HG03025 (cell line): ENCODE results near the gene CCDC160.
"Not testable (repeated sequence)": the region's sequence is repeated elsewhere in the genome, so short reads cannot be mapped to it uniquely, and the experiment has no call there.

ENCODE experiments used
- ATAC-seq: cut with Tn5 transposase; IDR thresholded peaks from one replicate; pipeline ENCODE4 v1.9.1; 2021; ENCODE audit warnings: mild to moderate bottlenecking, moderate library complexity; ENCODE audit not compliant: unreplicated experiment, low FRiP score

CCDC160 gene

DNA sequence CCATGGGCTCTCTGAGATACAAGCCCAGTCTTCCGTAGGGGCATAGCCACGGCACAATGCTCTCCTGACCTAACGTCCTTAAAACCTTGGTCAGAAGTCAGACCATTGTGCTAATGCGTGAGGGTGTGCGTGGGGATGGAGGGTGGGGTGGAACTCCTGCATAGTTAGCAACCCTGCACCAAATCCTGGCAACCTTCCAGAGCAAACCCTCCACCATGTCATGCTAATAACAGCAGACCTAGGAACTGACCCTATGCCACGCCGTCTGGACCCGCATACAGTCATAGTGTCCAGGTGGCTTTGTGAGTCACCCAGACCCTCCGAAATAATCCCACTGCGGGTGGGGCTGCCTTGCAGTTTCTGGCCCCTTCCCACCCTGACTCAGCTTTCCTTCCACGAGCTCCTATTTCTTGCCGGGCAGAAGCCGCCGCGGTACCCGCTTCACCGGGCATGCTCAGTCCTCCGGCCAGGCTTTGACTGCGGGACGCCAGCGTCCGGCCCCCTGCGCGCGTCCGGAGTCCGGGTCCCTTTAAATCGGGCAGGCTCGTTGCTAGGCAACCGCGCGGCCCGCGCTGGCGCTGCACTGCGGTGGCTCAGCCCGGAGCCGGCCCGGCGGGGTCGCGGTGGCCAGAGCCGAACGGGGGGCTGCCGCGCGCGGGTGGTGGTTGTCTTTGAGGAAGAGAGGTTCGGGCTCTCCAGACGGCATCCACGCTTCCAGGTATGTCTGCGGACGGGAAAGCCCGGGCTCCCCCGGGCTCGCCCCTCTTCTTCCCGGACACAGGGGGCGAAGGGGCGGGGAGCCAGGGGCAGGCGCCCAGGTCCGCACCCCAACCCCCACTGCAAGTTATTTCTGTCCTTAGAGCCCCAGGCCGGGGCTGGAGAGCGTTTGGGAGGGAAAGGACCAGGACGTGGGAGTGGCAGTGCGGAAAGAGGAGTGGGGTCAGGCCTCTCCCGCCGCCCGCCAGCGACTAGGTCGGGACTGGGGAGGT, at the start of gene CCDC160:
TSS of gene CCDC160 (plus strand) at position 557 of the 989 bp plus-strand sequence. CDS start 7,619 bp downstream, outside the sequence.
- no peak for ATAC-seq

DNA sequence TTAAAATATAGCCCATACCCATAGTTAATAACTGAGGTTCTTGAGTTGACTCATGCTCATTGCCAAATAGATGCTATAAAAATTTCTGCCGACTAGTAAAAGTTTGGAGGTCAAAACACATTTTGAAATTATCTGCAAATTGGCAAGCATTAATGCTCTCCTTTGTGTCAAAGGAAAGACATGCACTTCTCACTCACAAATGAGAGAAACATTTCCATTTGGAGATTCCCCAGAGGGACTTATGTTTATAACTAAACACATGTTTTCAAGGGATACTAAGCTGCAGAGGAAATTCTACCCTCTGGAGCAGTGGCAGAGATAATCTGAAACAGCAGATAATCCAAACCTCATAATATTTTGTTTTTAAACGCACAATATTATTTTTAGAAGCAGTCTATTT, 45.7 kb upstream of the CCDC160 start:
- ATAC-seq = no peak

DNA sequence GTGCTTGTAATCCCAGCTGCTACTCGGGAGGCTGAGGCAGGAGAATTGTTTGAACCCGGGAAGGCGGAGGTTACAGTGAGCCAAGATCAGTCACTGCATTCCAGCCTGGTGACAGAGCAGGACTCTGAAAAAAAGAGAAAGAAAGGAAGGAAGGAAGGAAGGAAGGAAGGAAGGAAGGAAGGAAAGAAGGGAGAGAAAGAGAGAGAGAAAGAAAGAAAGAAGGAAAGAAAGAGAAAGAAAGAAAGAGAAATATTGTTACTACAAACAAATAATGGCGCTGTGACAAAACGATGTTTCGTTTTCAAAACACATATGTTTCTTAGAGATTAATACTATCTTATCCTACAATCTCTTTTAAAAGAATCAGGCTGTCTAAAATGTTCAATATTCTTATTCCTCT, 42.1 kb upstream of the CCDC160 start:
- no peak for ATAC-seq

DNA sequence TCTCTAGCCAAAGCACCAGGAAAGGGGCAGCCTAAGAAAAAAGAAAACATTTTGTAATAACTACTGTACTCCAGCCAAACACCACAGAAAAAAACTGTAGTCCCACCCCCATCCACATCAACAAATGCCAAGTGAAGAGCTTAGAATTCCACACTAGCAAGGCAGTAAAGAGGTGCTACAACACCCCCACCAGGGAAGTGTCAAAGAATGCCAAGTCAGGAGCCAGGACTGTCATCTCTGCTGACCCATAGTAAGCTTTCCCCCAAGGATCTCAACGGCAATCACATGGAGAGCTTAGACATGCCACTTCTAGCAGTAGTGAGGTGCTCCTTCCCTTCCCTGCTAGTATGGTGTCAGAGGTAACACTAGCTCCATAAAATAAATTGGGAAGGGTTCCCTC, 34.4 kb upstream of the CCDC160 start:
- no peak for ATAC-seq

DNA sequence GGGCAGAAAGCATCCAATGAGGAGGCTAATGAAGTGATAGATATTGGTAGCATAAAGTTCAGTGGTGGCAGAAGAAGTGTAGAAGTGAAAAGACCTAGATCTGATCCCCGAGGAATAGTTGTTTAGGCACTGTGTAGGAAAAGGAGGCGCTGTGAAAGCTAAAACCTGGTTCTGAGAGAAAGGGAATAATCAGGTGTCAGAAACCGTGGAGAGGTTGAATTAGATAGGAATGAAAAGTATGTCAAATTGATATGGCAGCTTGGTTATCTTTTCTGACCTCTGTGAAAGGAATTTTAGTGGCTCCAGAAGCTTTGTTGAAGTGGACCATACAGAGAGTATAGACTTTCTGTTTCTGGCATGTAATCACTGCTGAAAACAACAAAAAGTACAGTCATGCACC, 30.8 kb upstream of the CCDC160 start:
- ATAC-seq = no peak

DNA sequence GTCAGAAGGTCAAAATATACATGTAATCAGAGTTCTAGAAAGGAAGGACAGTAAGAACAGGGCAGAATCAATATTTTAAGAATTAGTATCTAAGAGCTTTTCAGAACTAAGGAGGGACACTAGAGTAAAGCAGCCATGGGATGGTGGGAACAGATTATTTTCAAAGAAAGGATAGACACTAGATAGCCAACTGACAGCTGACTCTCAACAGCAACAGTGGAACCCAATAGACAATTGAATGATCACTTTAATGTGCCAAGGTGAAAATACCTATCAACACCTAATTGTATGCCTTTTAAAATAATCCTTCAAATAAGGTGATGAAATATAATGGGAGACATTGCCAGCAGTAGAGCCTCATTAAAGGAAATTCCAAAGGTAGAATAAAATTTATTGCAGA, 26.5 kb upstream of the CCDC160 start:
- no peak for ATAC-seq

DNA sequence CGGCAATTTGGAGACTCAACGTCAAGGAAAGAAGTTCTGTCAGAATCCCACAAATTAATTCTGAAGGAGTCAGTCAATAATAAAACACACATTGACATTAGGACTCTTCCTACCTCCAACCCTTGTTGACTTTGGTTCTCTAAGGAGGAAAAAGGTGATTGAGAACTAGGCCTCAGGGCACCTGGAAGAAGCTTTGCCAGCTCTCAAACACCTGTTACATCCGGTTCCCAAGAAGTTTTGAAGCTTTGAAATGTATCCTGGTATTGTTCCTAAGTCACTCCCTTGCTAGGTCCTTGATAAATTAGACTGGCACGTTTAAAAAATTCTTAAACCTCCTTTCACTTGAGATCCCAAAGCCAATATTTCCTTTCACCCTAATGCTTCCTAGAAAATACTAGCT, 1.7 kb upstream of the CCDC160 start:
- no peak for ATAC-seq

DNA sequence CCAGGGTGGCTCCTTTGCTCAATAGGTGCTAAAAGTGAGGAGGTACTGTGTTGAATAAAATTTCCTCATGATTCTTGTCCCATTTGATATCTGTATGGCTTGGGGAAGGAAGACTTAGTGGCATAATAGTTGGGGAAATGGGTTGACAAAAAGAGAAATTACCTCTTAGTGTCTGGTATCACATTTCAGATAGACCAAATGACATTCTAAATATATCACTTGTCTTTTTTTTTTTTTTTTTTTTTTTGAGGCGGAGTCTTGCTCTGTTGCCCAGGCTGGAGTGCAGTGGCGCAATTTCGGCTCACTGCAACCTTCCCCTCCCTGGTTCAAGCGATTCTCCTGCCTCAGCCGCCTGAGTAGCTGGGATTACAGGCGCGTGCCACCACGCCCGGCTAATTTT, 1.2 kb downstream of the CCDC160 start:
- ATAC-seq = not testable (repeated sequence)

DNA sequence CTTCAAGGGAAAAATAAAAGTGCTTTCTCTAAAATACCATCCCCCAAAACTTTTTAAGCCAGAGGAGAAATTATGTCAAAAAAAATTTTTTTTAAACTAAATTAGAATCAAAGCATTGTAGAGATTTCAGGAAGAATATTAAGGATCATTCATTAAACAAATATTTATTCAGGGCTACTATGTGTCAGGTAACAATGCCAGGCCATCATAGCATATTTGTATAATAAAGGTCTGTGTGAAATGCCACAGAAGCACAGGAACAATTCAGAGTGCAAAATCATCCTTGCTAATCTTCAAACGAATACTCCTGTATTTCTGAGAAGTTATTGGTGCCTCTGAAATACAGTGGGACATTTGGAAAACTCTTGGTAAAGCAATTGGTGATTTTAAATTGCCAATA, 2.0 kb downstream of the CCDC160 start:
- ATAC-seq = no peak

DNA sequence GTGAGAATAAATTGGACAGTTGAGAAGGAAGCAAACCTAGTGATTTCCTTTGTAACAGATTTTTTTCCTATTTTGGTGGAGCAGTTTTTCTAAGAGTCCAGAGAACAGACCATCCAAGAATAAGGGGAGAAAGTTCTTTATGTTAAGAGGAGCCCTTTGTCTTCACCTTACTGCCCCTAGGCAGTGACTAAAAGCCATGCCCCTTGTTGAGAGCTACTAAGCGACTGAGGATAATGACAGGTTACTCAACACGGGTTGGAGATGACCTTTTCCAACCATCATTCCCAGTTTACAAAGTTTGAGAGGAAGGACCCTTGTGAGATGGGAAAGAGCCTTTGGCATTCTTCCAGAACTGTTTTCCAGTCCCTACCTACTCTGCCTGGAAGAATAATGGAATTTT, 3.2 kb downstream of the CCDC160 start:
- ATAC-seq = no peak

DNA sequence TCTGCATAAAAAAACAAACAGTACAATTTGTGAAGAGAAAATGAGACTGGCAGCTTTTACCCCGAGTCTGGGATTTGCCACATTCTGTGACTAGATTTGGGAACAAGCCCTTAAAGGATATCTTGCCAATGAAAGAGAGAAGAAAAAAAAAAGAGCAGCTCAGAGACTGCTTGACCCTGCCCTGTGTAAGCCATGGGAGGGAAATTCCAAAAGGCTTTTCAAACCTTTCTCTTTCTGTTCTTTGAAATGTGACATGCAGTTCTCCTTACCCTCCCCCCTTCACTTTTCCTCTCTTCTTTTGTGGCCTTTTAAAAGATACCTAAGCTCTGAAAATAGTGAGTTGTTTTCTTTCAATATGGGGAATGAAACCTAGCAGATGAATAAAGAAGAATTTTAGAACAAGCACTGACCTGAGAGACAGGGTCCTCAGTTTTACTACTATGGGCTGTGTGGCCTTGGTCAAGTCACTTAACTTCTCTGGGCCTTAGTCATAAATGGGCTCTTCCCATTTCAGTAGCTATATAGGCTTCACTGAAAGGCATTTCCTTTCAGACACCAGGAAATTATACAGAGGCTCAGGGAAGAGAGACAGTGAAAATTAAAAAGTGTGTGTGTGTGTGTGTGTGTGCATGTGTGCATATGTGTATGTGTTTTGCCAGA, 5.1 kb downstream of the CCDC160 start:
- ATAC-seq = no peak

DNA sequence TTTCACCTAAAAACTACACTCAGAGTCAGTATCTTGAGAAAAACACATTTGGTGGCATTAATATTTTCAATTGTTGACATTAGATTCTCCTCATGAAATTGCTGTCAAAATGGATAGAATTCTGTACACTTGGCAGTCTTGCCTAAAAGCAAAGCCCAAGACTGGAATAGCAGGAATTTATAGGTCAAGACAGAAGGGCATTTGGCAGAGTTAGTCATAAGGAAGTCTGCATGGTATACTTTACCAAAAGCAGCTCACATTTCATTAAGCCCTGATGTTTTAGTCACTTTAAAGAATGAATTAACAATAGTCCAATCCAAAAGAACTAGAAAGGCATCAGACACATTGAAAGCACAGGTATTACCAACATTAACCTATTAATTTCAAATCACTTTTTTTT, 7.1 kb downstream of the CCDC160 start:
- no peak for ATAC-seq

DNA sequence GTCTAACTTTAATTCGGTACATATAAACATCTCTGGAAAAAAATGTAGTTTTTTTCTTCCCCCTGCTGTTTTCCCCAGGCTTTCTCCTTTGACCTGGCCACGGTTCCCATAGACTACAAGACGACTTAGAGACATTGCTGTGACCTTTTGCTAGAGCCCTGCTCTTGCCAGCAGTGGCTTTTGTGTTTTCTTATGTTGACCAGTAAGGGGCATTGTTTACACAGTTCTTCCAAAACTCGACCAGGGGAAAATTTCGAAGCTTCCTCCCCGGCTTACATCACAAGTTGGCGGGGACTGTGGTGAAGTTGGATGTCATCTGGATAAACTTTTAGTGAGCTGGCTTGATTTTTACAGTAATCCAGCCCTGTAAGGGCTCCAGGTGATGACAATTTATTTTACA, 9.3 kb downstream of the CCDC160 start:
- no peak for ATAC-seq

DNA sequence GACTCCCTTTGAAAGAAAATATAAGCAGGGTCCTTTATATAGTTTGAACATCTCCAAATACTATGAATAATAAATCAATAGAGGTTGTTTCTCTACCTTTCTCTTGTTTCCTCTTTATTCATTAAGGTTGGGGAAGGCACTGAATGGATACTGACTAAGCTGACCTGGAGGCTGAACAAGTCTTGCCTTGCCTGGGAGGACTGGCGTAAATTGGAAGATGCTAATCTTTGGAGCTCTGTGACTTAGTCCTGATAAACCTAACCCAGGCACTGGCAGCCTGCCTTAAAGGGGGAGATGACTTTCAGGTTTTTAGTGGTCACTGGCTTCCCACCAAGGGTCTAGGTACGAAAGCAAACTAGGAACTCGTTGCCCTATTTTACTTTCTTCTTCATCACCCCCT, 10.5 kb downstream of the CCDC160 start:
- no peak for ATAC-seq

DNA sequence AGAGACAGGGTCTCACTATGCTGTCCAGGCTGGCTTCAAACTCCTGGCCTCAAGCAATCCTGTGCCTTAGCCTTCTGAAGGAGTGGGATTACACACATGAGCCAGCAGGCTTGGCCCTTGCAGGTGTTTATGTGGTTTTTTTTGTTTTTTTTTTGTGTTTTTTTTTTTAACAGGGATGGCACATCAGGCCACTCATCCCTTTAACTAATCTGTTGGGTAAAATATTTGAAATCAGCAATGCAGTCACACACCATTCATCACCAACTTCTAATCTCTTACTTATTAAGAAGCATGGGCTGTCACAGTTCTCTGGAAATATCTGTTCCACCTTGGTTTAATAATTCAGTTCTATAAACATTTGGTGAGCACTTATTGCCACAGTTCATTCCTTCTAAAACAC, 12.3 kb downstream of the CCDC160 start:
- no peak for ATAC-seq

DNA sequence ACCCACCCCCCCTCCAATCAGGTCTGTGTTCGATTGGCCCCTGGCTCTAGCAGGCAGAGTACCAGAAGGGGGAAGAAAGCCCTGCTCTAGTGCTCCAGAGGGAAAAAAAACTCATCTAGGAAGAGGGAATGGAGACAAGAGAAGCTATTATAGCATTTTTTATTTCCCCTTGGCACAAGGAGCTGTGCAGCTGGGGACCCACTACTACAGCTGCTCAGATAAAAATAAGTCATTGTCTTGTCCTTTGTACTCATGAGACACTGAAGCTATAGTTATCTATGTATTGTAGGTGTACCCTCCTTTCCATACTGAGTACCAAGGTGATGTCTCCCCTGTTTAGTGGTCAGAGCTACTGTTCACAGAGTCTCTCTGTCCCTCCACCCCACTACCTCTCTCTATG, 14.3 kb downstream of the CCDC160 start:
- ATAC-seq = no peak

DNA sequence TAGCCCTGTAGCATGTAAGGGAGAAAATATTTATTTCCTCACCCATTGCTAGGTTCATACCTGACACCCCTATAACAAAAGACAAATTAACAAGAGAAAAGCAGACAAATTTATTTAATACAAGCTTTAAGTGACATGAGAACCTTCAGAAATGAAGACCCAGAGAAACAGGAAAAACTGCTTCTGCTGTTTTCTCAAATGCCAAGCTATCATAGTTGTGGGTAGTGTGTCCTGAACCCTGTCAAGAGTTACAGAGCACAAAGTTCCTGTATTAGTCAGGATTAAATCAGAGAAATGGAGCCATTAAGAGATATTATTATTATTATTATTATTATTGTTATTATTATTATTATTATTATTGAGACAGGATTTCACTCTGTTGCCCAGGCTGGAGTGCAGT, 17.5 kb downstream of the CCDC160 start:
- no peak for ATAC-seq

DNA sequence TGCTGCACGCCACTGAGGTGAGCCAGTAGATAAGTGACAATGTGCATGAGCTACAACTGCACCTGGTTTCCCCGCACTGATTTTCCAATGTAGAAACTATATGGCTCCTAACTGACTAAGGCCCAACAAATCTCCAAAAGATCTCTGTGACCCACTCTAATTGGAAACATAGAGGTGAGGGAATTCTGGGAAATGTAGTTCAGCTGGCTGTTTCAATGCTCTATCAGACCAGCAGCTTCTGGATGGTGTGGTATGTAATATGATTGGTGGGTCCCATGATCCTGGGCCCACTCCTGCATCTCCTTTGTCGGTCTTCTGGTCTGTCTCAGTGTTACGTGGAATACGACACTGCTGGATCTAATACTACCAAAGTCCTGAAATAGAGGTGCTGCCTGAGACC, 18.6 kb downstream of the CCDC160 start:
- ATAC-seq = no peak

DNA sequence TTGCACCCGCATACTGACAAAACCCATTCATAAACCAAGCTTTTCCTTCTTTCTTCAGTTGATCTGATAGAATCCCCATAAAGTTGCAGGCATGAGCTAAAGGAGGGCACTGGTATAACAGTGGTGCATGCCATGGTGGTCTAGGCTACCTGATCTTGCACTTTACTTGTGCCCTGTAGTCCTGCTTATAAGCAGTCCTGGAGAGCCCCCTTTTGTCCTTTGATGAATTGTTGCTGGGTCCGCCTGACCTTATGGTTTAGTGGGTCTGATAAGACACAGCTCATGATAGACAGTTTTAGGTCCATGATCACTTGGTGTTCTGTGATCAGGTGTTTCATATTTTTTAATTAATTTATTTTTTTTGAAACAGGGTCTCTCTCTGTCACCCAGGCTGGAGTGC, 19.7 kb downstream of the CCDC160 start:
- no peak for ATAC-seq

DNA sequence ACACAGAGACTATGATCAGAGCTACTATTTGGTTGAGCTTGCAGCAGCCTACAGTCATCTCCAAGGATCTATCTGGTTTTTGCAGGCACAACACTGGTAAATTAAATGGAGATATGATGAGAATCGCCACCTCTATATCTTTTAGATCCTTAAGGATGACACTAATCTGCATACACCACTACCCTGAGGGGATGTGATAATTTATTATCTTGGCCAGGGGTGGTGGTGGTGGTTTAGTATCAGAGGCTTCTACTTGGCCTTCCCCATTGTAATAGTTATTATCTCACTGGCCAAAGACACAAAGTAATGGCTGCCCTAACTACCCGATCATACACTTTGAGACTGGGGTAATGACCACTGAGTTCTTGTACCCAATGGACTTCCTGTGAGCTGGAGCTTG, 21.2 kb downstream of the CCDC160 start:
- no peak for ATAC-seq

DNA sequence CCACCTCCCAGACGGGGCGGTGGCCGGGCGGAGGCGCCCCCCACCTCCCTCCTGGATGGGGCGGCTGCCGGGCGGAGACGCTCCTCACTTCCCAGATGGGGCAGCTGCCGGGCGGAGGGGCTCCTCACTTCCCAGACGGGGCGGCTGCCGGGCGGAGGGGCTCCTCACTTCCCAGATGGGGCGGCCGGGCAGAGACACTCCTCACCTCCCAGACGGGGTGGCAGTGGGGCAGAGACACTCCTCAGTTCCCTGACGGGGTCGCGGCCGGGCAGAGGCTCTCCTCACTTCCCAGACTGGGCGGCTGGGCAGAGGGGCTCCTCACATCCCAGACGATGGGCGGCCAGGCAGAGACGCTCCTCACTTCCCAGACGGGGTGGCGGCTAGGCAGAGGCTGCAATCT, 49.0 kb downstream of the CCDC160 start:
- ATAC-seq = not testable (repeated sequence)

DNA sequence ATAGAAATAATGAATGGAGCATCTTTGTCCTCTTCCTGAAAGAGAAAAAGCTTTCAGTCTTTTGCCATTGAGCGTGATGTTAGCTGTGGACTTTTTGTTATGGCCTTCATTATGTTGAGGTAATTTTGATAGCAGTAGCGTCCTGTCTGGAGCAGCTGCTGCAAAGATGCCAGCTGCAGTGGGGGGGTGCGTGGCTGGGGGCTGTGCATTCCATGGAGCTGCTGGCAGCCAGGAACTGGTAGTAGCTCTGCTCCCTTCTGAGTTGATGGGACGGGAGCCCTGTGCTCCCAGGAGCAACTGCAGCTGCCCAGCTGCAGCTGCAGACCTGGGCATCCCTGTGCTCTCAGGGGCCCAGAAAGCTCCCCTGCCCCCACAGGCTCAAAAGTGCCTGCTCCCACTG, 50.4 kb downstream of the CCDC160 start:
- ATAC-seq = no peak
